GM19438 (cell line): ENCODE measurements around the gene ASCL2.
"Not testable (repeated sequence)": the region's sequence is repeated elsewhere in the genome, so short reads cannot be mapped to it uniquely, and the experiment has no call there.

Source experiments
- ATAC-seq: cut with Tn5 transposase; IDR thresholded peaks from one replicate; pipeline ENCODE4 v1.9.1; 2021; ENCODE audit warnings: low read depth; ENCODE audit not compliant: unreplicated experiment

ASCL2 gene

GRCh38 chr11:2237457-2238238 lies 32.7 kb downstream of the ASCL2 start:
- no peak for ATAC-seq

DNA sequence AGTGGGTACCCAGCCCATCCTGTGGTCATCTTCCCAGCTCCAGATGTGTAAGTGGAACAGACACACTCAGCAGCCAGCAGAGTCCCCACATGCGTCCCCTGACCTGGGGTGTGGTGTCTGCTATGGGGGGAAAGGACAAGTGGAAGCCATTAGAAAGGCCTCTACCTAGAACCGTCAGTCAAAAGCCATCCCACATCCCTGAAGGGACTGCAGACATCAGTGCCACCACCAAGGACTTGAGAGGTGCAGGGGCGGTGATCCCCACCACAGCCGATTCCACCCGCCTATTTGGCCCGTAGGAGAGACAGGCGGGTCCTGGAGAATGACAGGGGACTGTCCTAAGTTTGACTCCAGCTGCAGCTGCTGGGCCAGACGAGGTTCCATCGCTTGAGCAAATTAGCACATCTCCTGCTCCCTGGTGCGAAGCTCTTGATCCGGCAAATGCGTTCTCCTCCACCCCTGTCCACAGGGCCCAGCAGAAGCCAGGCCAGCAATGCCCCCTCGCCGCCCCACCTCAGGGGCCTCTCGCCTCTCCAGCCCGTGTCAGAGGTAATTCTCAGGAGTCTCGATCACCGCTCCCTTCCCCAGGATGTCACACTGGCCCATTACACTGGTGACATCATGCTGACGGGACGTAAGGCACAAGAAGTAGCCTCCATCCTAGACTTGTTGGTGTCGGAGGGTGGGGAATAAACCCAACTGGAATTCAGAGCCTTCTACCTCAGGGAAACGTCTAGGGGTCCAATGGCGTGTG lies 33.8 kb downstream of the ASCL2 start:
- ATAC-seq, result not testable (repeated sequence)

GRCh38 chr11:2235588-2236326 lies 34.6 kb downstream of the ASCL2 start:
- ATAC-seq, result no peak

GRCh38 chr11:2234963-2235362 lies 35.4 kb downstream of the ASCL2 start:
- no peak for ATAC-seq

DNA sequence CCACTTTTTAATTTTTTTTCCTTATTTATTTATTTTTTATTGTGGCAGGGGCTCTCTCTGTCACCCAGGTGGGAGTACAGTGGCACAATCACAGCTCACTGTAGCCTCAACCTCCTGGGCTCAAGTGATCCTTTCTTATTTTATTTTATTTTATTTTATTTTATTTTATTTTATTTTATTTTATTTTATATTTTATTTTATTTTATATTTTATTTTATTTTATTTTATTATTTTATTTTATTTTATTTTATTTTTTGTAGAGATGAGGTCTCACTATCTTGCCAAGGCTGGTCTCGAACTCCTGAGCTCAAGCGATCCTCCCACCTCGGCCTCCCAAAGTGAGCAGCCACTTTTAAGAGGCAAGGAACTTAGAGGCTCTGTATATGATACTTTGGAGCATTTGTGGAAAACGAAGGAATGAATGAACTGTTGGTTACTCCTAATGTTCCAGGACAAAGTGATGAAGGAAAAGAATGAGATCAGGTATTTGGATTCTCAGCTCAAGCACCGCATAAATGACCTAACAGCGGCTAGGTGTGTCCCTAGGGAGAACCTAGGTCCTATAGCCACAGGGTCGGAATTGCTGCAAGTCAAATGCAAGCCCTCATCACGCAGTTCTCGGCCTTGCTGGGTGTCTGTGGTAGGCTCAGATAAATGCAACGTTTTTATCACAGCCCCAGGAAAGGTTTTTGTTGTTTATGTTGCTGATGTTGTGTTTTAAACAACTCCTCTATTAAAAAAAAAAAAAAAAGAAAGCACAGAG lies 36.5 kb downstream of the ASCL2 start:
- no peak for ATAC-seq

DNA sequence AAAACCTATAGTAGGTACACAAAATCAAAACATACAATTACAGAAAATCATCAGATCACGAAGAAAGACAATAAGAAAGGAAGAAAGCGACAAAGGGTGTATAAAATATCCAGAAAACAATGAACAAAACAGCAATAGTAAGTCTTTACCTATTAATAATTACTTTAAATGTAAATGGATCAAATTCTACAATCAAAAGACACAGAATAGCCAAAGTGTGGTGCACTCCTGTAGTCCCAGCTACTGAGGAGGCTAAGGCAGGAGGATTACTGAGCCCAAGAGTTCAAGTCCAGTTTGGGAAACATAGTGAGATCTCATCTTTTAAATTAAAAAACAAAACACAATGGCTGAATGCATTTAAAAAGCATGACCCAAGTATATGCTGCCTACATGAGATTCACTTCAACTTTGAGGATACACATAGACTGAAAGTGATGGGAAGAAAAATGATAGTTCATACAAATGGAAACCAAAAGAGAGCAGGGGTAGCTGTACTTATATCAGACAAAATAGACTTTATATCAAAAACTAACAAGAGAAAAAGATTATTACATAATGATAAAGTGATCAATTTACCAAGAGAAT lies 40.6 kb downstream of the ASCL2 start:
- ATAC-seq, result no peak

DNA sequence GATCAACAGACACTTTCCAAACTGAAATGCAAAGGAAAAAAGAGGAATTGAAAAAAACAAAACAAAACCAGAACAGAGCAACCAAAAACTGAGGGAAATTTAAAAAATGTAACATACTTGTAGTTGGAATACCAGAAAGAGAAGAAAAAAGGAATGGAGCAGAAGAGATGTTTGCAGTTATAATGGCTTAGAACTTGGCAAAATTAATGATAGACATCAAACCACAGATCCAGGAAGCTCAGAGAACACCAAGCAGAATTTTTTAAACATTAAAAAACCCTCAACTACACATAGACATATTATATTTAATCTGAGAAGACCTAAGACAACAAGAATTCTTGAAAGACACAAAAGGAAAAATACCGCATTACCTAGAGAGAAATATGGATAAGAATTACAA lies 46.1 kb downstream of the ASCL2 start:
- no peak for ATAC-seq

- ATAC-seq, result no peak
Measured at GRCh38 chr11:2223153-2223794, 47.1 kb downstream of the ASCL2 start.

DNA sequence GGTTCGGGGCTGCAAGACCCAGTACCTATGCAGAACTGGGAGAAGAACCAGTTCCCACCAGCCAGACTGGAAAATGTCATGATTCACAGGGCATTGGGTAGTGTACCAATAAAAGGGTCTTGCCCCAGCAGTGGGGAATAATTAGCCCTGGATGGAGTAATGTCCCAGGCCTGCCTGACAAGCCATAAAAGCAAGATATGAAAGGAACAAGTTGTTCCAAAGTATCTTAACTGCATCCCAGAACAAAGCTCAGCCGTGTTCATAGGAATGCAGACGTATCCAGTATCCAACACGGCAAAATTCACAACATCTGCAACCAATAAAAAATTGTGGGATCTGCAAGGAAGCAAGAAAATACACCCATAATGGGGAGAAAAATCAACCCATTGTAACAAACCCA lies 47.9 kb downstream of the ASCL2 start:
- no peak for ATAC-seq

DNA sequence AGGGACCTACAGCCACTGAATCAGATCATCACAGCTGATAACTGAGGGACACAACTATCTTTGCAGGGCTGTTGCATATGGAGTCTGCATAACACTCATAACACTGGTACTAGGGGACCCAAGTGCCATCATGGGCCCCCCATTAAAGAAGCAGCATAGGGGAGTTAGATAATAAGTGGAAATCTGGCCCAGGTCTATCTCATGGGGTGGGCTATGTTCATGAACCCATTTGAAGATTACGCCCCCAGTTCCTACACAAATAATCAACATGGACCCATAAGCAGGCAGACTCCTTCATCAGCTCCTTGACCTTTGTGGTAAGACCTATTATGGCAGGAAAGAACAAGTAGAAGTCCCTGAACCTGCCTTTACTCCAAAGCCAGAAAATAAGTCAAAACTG lies 48.8 kb downstream of the ASCL2 start:
- no peak for ATAC-seq

- ATAC-seq, result no peak
Measured at GRCh38 chr11:2221024-2221423, 49.4 kb downstream of the ASCL2 start.

GRCh38 chr11:2220173-2220771 lies 50.1 kb downstream of the ASCL2 start:
- no peak for ATAC-seq

- no peak for ATAC-seq
Measured at GRCh38 chr11:2219318-2220017, 50.9 kb downstream of the ASCL2 start.
